Esophagus (tissue), 2 donors: ENCODE measurements around the gene XRN2. TPM values are rescaled to one million over a fixed set of nuclear protein-coding genes. Genes with fewer than 3 reads are reported as not detected.

Experiments
- H3K27ac ChIP-seq, 2 donors: one replicate each; pipeline ENCODE4 v1.5.1; 2013; ENCODE audit warnings: low read depth in 2 of 2, mild to moderate bottlenecking in 2 of 2, inconsistent platforms in 1 of 2, low read length in 1 of 2, moderate library complexity in 1 of 2
- H3K27me3 ChIP-seq, 2 donors: one replicate each; pipeline ENCODE4 v1.6.1; 2013; ENCODE audit warnings: low read length in 2 of 2, control low read depth in 1 of 2, mild to moderate bottlenecking in 1 of 2; ENCODE audit not compliant: insufficient read depth in 2 of 2, control insufficient read depth in 1 of 2
- H3K36me3 ChIP-seq, 2 donors: one replicate each; pipeline ENCODE4 v1.6.1; 2013; ENCODE audit warnings: low read length in 1 of 2; ENCODE audit not compliant: control insufficient read depth in 2 of 2, insufficient read depth in 2 of 2
- H3K4me1 ChIP-seq, 2 donors: one replicate each; pipeline ENCODE4 v1.6.1; 2013; ENCODE audit warnings: low read length in 1 of 2; ENCODE audit not compliant: control insufficient read depth in 2 of 2, insufficient read depth in 2 of 2
- H3K4me3 ChIP-seq, 2 donors: one replicate each; pipeline ENCODE4 v1.5.1; 2013; ENCODE audit warnings: low read length in 2 of 2, mild to moderate bottlenecking in 2 of 2, low read depth in 1 of 2, moderate library complexity in 1 of 2
- H3K9me3 ChIP-seq, 2 donors: one replicate each; pipeline ENCODE4 v1.6.1; 2013; ENCODE audit warnings: mild to moderate bottlenecking in 2 of 2, low read depth in 1 of 2, low read length in 1 of 2, moderate library complexity in 1 of 2; ENCODE audit not compliant: control insufficient read depth in 2 of 2, insufficient read depth in 1 of 2
- WGBS, 2 donors: extraction: QIAGEN DNeasy Blood & Tissue Kit; methylation state at CpG; one replicate each; pipeline ENCODE4 v1.1.7; 2013; 5-methylcytosine and 5-hydroxymethylcytosine counted together
- polyA plus RNA-seq, 2 donors: library from polyadenylated mRNA; stranded (reverse); fragments of 200-250 nt; gene quantifications; one replicate each; pipeline ENCODE4 v1.2.3, GENCODE V29; 2013
- donor health status: healthy with polysubstance abuse.
- donor health status: Bipolar disorder and iron deficiency.

Gene XRN2
- polyA plus RNA-seq, 2 donors = 5.2 to 20.1 TPM

GRCh38 chr20:21424846-21425245, 121.7 kb downstream of the XRN2 start:
- no peaks in the 10 kb centered on the region for H3K4me1 ChIP-seq
- WGBS, 2 donors = 67 to 70% methylated on average over 4 of the region's 4 CpGs
- no peak overlapping the region for H3K27ac ChIP-seq
- no peak overlapping the region for H3K4me3 ChIP-seq
- no peaks in the 10 kb centered on the region for H3K36me3 ChIP-seq
- peaks cover 7 to 11% of the 10 kb centered on the region in 2 donors for H3K9me3 ChIP-seq
- no peaks in the 10 kb centered on the region for H3K27me3 ChIP-seq

- H3K27me3 ChIP-seq = no peaks in the 10 kb centered on the region
- H3K9me3 ChIP-seq = peaks cover 3 to 5% of the 10 kb centered on the region in 2 donors
- WGBS, 2 donors = 57 to 72% methylated on average over 3 of the region's 3 CpGs
- no peak overlapping the region for H3K27ac ChIP-seq
- no peak overlapping the region for H3K4me3 ChIP-seq
- H3K4me1 ChIP-seq = no peaks in the 10 kb centered on the region
- no peaks in the 10 kb centered on the region for H3K36me3 ChIP-seq
Measured at GRCh38 chr20:21430020-21430419, 126.9 kb downstream of the XRN2 start.

GRCh38 chr20:21432911-21433310, 129.8 kb downstream of the XRN2 start:
- H3K4me3 ChIP-seq = no peak overlapping the region
- no peaks in the 10 kb centered on the region for H3K36me3 ChIP-seq
- 93 to 95% methylated on average over 4 of the region's 4 CpGs for WGBS, 2 donors
- H3K27me3 ChIP-seq = no peaks in the 10 kb centered on the region
- no peak overlapping the region for H3K27ac ChIP-seq
- H3K9me3 ChIP-seq = no peaks in the 10 kb centered on the region
- no peaks in the 10 kb centered on the region for H3K4me1 ChIP-seq

GRCh38 chr20:21433329-21433890, 130.3 kb downstream of the XRN2 start:
- no peaks in the 10 kb centered on the region for H3K4me1 ChIP-seq
- H3K27ac ChIP-seq = no peak overlapping the region
- no peaks in the 10 kb centered on the region for H3K36me3 ChIP-seq
- H3K27me3 ChIP-seq = no peaks in the 10 kb centered on the region
- H3K9me3 ChIP-seq = no peaks in the 10 kb centered on the region
- WGBS, 2 donors = 82% methylated on average over 2 of the region's 2 CpGs
- no peak overlapping the region for H3K4me3 ChIP-seq

DNA sequence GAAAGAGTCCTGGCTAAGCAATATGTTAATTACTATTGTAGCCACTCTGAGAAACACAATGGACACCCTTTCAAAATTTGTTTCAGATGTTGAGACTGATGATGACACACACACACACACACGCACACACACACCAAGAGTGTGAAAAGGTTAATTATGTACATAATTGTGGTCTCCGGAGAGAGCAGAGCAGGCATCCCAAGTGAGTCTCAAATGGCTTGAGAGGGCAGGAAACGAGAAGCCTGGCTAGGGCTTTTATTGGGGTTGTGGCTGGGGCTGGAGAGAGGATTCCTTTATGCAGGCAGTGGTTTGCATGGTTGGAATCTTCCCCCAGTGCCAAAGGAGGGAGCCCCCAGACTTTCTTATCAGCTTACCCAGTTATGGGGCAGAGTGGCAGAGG, 132.4 kb downstream of the XRN2 start:
- H3K27me3 ChIP-seq = no peaks in the 10 kb centered on the region
- no peaks in the 10 kb centered on the region for H3K4me1 ChIP-seq
- no peaks in the 10 kb centered on the region for H3K36me3 ChIP-seq
- WGBS, 2 donors = 38 to 42% methylated on average over 3 of the region's 3 CpGs
- peaks cover 0 to 3% of the 10 kb centered on the region in 2 donors for H3K9me3 ChIP-seq
- no peak overlapping the region for H3K4me3 ChIP-seq
- no peak overlapping the region for H3K27ac ChIP-seq

GRCh38 chr20:21436205-21436604, 133.1 kb downstream of the XRN2 start:
- H3K4me1 ChIP-seq = no peaks in the 10 kb centered on the region
- no peak overlapping the region for H3K4me3 ChIP-seq
- H3K9me3 ChIP-seq = peaks cover 0 to 3% of the 10 kb centered on the region in 2 donors
- no peaks in the 10 kb centered on the region for H3K27me3 ChIP-seq
- H3K36me3 ChIP-seq = no peaks in the 10 kb centered on the region
- no peak overlapping the region for H3K27ac ChIP-seq
- 40 to 45% methylated on average over 4 of the region's 4 CpGs for WGBS, 2 donors

DNA sequence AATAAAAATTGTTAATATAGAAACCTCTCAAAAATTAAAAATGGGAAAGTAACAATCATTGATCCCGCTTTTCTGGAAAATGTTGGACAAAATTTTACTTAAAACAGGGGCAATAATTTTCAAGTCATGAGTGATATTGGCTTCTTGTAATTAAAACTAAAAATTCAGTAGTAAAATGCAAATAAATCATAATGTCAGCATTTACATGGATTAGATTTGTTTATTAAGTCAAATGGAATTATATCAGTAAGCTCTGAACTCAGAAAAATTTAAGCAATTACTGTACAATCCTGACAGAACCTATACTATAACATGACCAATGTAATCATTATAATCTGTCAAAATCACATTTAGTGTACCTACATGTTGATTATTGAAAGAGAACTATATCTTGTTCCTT, 134.1 kb downstream of the XRN2 start:
- no peaks in the 10 kb centered on the region for H3K36me3 ChIP-seq
- H3K4me3 ChIP-seq = no peak overlapping the region
- no peak overlapping the region for H3K27ac ChIP-seq
- H3K27me3 ChIP-seq = peaks cover 0 to 2% of the 10 kb centered on the region in 2 donors
- peaks cover 0 to 3% of the 10 kb centered on the region in 2 donors for H3K9me3 ChIP-seq
- no peaks in the 10 kb centered on the region for H3K4me1 ChIP-seq
- WGBS, 2 donors = 91 to 93% methylated on average over 1 of the region's 1 CpG

- Histone ChIP-seq H3K27ac (no peak overlapping the region), H3K9me3 (peaks cover 0 to 3% of the 10 kb centered on the region in 2 donors), H3K4me3 (no peak overlapping the region), H3K4me1 (no peaks in the 10 kb centered on the region), H3K27me3 (peaks cover 0 to 2% of the 10 kb centered on the region in 2 donors), H3K36me3 (no peaks in the 10 kb centered on the region)
- 87 to 99% methylated on average over 2 of the region's 2 CpGs for WGBS, 2 donors
Measured at GRCh38 chr20:21437816-21438215, 134.7 kb downstream of the XRN2 start.

Other genes with a start within 250 kb of the XRN2 start
- gene LINC00237, start 197.0 kb upstream of the XRN2 start, polyA plus RNA-seq = not detected
- gene KIZ, start 177.2 kb upstream of the XRN2 start, polyA plus RNA-seq = 1 to 10 TPM; 4.0 to 5.7 TPM
- gene NKX2-4, start 94.2 kb downstream of the XRN2 start, polyA plus RNA-seq = not detected
- gene NKX2-2, start 210.7 kb downstream of the XRN2 start, polyA plus RNA-seq = not detected